ENCODE results near the gene CARHSP1. TPM values are rescaled to one million over a fixed set of nuclear protein-coding genes. Genes with fewer than 3 reads are reported as not detected.

Gene CARHSP1
- total RNA-seq, 1 experiment from 2014 or later: 79.7 TPM

- H3K9me2 ChIP-seq (ENCODE audit: insufficient read depth): no peaks in the 10 kb centered on the region
- no peak overlapping the region for H3K9ac ChIP-seq (ENCODE audit: low read length)
- RAD21 ChIA-PET (ENCODE audit: low non-redundant PET in 1 of 2, low total read pairs in 2 of 2, uncharacterized antibody in 2 of 2, unreplicated experiment in 2 of 2): no interaction called here
- DNase-seq (ENCODE audit: low read depth, low spot score) (no peak), ATAC-seq (no peak)
- H3K79me2 ChIP-seq (ENCODE audit: insufficient read depth, low read length): peaks cover 88% of the 10 kb centered on the region
- H3K27ac ChIP-seq (ENCODE audit: low read depth, low read length): no peak overlapping the region
- CTCF ChIA-PET: no interaction called here
- intact Hi-C loops (cut with micrococcal nuclease): no loop called here
- POLR2A ChIA-PET: no interaction called here
- no peaks in the 10 kb centered on the region for H3K9me3 ChIP-seq (ENCODE audit: control insufficient read depth in 1 of 2, insufficient read depth in 1 of 2, low read depth in 1 of 2, low read length in 2 of 2)
- peaks cover 62 to 65% of the 10 kb centered on the region in 2 experiments for H3K36me3 ChIP-seq (ENCODE audit: control insufficient read depth in 1 of 2, insufficient read depth in 2 of 2, low read length in 2 of 2)
- no peaks in the 10 kb centered on the region for H3K4me1 ChIP-seq (ENCODE audit: control insufficient read depth in 1 of 2, insufficient read depth in 2 of 2, low read length in 2 of 2)
- no peak overlapping the region for H3K4me2 ChIP-seq (ENCODE audit: low read length)
- H3K27me3 ChIP-seq (ENCODE audit: insufficient read depth, low read length): no peaks in the 10 kb centered on the region
- no peak for TF ChIP-seq MAX (IDR thresholded peaks at IDR 0.05)
- TF ChIP-seq REST (IDR thresholded peaks at IDR 0.05; ENCODE audit: low read depth): no peak
- TF ChIP-seq RAD21 (IDR thresholded peaks at IDR 0.05; ENCODE audit: low read depth): no peak
- no peak for TF ChIP-seq POLR2AphosphoS5 (IDR thresholded peaks at IDR 0.05; ENCODE audit: low read depth, low read length)
- no peak for TF ChIP-seq FOSL1 (IDR thresholded peaks at IDR 0.05; ENCODE audit: low read depth)
- TF ChIP-seq ZBTB33 (IDR thresholded peaks at IDR 0.05; ENCODE audit: extremely low read depth, insufficient replicate concordance, low read length): no peak
- no peak for TF ChIP-seq CBX3 (IDR thresholded peaks at IDR 0.05; ENCODE audit: low read depth)
- no peak for TF ChIP-seq TCF7L2 (IDR thresholded peaks at IDR 0.05; ENCODE audit: borderline replicate concordance, extremely low read depth, insufficient read depth, insufficient read length)
- TF ChIP-seq CTCF (IDR thresholded peaks at IDR 0.05 in 2 of 3, conservative IDR thresholded peaks at IDR 0.05 in 1 of 3; ENCODE audit: borderline replicate concordance in 1 of 3, insufficient read depth in 1 of 3, low read depth in 2 of 3, low read length in 2 of 3): no peak
- no peak for TF ChIP-seq YY1 (IDR thresholded peaks at IDR 0.05; ENCODE audit: extremely low read depth, insufficient replicate concordance, low read depth, low read length)
- no peak overlapping the region for H2AFZ ChIP-seq (ENCODE audit: low read depth, low read length, poor library complexity, severe bottlenecking)
- no peak overlapping the region for H3K4me3 ChIP-seq (replicated peaks in 1 of 2; ENCODE audit: low read depth in 1 of 2, low read length in 2 of 2)
- BruUV-seq (replicated peaks): TSS peak; percentile 1
- H4K20me1 ChIP-seq (ENCODE audit: insufficient read depth): 0 out of 2 replicates have a peak, but pooled peaks cover 6% of the 10 kb centered on the region
Measured at GRCh38 chr16:8806272-8806983, 62.4 kb downstream of the CARHSP1 start.
